Stimulated activated CD4-positive, alpha-beta T cell treated with anti-CD3 and anti-CD28 coated beads, Interleukin-2, amount 100 ng/mL, for 24 hours (primary cell): ENCODE measurements around the gene GALNTL6.
"Not testable (repeated sequence)": the region's sequence is repeated elsewhere in the genome, so short reads cannot be mapped to it uniquely, and the experiment has no call there.

Experiments used
- DNase-seq, 2 donors: peaks; one replicate each; pipeline ENCODE4 v3.0.0-alpha.2; 2020

GALNTL6 gene

GRCh38 chr4:172998527-172999469, 1185.6 kb downstream of the GALNTL6 start:
- DNase-seq, result no peak

- no peak for DNase-seq
Observed at GRCh38 chr4:173001571-173001970, 1188.4 kb downstream of the GALNTL6 start.

- DNase-seq, result no peak
Observed at GRCh38 chr4:173002830-173003561, 1189.8 kb downstream of the GALNTL6 start.

GRCh38 chr4:173005912-173006633, 1192.9 kb downstream of the GALNTL6 start:
- no peak for DNase-seq

- DNase-seq, result no peak
Observed at GRCh38 chr4:173008436-173008835, 1195.2 kb downstream of the GALNTL6 start.

DNA sequence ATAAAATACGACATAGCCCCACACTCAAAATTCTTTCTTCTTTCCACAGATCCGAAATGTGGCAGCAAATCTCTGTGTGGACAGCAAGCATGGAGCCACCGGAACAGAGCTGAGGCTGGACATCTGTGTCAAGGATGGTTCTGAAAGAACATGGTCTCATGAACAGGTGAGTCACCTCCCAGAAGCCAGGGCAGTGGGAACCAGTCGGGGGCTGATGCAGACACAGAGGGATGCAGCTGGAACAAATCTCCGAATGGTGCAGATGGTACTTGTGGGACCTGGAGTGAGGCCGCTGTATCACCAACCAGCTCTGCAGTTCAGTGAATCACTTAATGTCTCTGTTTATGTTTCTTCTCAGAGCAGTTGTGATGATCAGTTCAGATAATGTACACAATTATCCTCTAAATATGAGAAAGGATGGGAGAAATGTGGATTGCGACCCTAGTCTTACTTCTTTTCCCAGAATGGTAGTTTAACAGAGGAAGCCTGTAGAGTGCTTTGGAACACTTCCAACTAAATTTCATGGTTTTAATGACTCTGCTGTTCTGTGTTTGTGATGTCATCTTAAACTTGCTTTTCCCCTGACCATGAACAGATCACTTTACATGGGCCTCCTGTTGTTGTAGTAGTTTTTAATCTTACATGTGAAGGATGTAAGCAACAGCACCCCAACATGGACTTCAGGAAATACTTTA, 1196.1 kb downstream of the GALNTL6 start:
- no peak for DNase-seq

DNA sequence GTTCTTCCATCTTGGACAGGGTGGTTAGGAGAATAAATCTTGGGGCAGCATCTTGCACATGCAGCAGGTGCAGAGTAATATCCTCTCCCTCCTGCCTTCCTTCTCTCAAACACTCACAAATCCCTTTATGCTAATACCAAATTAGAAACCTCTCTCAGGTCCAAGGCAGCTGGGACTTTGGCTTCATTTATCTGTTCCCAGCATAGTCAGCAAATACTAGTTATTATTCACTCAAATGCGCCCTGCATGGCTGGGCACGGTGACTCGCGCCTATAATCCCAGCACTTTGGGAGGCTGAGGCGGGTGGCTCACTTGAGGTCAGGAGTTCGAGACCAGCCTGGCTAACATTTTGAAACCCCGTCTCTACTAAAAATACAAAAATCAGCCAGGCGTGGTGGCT, 1199.4 kb downstream of the GALNTL6 start:
- DNase-seq, result no peak

DNA sequence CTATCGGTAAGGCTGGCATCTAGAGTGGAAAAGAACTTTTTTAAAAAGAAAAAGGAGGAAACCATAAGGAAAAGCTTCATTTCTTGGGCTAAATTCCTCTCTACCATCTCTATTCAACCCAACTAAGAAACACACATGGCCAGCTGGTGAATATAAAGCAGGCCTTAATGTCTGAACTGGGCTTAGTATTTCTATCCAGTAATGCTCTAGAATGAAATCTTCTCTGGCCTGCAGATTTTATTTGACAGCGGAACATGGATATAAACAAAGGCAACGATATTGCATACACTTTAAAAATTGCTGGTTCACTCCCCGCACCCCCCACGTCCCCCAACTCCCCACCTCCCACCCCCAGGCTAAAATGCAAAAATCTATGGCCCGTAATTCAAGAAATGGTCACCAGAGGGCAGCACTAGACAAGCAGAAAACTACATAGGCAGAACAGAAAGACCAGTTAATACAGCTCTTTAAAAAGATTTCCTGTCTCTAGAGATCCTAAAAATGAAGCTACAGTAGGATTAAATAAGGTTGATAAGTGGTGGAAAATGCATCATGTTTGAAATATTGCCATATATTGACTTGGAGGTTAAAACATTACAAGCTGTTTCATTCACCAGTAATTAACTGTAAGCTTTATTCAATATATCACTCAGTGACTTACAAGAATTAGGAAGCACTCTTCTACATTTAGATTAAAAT, 1200.2 kb downstream of the GALNTL6 start:
- DNase-seq, result peak; percentile 46 to 69

- DNase-seq, result no peak
Observed at GRCh38 chr4:173014113-173014558, 1200.9 kb downstream of the GALNTL6 start.

DNA sequence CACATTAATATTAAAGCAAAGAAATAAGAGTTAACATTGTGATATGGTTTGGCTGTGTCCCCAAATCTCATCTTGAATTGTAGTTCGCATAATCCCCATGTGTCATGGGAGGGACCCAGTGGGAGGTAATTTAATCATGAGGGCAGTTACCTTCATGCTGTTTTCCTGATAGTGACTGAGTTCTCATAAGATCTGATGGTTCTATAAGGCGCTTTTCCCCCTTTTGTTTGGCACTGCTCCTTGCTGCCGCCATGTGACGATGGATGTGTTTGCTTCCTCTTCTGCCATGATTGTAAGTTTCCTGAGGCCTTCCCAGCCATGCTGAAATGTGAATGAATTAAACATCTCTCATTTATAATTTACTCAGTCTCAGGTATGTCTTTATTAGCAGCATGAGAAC, 1201.6 kb downstream of the GALNTL6 start:
- DNase-seq, result no peak

GRCh38 chr4:173017802-173018201, 1204.6 kb downstream of the GALNTL6 start:
- no peak for DNase-seq

- no peak for DNase-seq
Observed at GRCh38 chr4:173018446-173018845, 1205.2 kb downstream of the GALNTL6 start.

DNA sequence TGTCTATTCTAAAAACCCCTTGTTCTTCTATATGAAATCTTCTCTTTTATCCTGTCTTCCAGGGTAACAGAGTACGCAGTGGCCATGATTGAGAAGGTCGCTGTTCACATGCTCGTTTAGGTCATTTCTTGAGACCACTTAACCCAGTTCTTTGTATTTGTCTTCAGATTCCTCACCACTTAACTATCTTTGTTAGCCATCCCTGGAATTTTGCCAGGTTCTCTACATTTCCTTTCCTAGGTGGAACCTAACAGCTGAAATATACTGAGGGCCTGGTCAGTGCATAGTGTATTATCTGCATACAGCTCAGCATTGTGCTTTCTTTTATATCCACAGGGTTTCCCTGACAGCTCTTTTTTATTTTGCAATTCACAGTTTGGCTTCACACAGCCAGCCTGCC, 1206.5 kb downstream of the GALNTL6 start:
- DNase-seq, result no peak

GRCh38 chr4:173021746-173022573, 1208.8 kb downstream of the GALNTL6 start:
- not testable (repeated sequence) for DNase-seq

DNA sequence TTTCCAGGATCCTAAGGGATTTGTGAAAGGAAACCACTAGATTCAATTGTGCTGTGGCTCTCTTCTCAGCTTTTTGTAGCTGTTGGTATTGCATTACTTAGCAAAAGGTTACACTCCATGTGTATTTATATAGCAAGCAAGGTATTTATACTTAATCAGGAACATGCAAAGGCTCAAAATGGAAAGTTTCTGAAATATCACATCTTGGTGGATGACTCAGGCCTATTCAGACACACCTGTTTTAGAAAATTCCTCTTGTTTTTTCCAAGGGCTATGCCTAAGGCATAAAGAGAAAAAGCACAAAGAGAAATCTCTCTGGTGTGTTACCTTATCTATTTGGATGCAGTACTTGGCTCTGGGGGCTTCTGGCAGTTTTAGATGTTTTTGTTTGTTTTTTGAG, 1211.0 kb downstream of the GALNTL6 start:
- DNase-seq, result no peak

GRCh38 chr4:173025131-173025530, 1211.9 kb downstream of the GALNTL6 start:
- no peak for DNase-seq

DNA sequence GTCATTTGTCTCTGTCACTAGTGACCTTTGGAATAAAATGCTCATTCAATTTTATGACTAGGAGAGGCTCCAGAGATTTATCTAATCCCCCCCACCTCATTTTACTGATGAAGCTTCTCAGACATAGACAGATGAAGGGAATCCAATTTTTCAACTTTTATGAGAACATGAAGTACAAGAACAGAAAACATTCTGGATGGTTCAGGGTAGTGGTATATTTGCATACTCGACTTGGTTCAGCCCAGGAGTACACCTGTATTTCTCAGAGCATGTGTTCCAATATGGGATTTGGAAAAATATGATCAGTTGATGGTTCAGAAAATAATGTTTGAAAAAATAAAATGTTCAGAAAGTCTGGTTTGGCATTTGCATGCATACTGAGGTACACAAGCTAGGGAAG, 1224.0 kb downstream of the GALNTL6 start:
- no peak for DNase-seq

DNA sequence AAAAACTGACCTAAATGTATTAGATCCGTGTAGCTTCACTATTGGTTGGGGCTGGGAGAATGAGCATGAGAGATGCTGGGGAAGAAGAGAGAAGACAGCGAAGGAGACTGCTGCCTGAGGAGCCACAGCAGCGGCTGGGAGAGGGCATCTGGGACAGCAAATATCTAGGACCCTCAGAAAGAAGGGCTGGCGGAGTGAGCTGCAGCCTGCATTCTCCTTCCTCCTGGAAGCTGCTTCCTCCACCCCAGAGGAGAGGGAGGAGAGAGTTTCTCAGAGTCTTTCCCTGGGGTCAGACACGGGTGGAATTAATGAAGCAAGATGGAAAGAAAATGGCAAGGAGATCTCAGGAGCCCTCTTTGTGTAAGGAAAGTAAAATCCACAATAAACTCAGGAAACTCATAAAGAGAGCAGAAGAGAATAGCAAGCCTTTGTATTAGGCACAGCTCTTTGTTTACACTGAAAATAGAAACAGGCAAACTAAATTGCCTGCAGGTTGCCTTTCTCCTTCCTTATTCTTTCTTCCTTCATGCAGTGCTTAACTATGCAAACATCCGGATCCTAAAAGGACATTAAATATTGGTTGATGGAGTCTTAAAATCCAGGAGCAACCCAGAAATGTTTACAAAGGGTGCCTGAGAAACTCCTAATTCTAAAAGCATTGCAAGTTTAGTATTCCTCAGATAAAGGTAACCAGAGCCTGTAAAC, 1225.1 kb downstream of the GALNTL6 start:
- DNase-seq, result no peak

- no peak for DNase-seq
Observed at GRCh38 chr4:173039617-173040577, 1226.7 kb downstream of the GALNTL6 start.
